Dedifferentiated amniotic fluid mesenchymal stem cell (primary cell): ENCODE data around the gene ATXN2L.

Source experiments
- DNase-seq: peaks from one replicate; pipeline ENCODE4 v3.0.0-alpha.2; 2016; ENCODE audit errors: extremely low spot score

The ATXN2L gene

GRCh38 chr16:28835864-28836760 is 13.3 kb downstream of the ATXN2L start:
- DNase-seq: no peak

DNA sequence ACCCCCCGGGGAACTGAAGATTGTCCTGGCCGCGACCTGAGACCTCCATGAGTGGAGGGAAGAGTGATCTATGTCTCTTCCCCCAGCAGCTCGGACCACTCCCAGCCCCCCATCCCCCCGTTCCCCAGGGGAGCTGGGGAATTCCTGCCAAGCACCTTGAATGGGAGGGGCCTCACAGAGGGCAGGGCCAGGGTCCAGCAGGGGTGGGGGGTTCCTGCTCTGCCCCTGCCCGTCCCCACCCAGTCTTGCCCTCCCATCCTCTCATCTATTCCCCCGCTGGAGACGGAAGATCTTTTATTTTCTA is 13.9 kb downstream of the ATXN2L start:
- no peak for DNase-seq

GRCh38 chr16:28837672-28838557 is 15.1 kb downstream of the ATXN2L start:
- DNase-seq: no peak

DNA sequence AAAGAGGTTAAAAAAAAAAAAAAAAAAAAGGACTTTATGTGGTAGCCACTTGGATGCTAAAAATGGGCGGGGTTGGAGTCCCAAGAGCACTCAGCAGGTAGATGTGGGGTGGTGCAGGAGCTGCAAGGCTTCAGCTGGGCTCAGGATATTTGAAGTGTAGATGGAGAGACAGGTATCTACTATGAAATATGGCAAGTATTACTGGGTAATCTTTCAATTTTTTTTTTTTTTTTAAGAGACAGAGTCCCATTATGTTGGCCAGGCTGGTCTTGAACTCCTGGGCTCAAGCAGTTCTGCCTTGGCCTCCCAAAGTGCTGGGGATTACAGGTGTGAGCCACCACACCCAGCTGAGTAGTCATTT is 15.7 kb downstream of the ATXN2L start:
- DNase-seq: no peak

- no peak for DNase-seq
These were observed 16.3 kb downstream of the ATXN2L start for GRCh38 chr16:28839004-28839639.

DNA sequence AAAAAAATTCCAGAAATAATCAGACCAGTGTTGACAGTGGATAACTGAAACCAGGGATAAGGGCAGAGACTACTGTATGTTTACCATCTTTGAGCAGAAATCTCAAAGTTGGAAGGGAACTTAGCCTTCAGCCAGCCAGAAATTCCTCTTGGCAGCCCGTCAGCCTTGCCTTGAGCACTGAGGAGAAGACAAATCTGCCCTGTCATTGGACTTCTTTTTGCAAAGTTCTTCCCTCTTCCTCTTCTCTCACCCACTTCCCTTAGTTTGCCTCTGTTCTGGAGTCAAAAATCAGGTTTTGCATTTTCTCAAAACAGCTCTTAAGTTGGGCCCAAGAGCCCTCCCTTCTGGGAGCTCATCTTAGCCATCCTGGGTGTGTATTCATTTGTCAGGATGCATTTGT is 17.1 kb downstream of the ATXN2L start:
- no peak for DNase-seq

GRCh38 chr16:28842696-28843095 is 19.9 kb downstream of the ATXN2L start:
- DNase-seq: no peak

DNA sequence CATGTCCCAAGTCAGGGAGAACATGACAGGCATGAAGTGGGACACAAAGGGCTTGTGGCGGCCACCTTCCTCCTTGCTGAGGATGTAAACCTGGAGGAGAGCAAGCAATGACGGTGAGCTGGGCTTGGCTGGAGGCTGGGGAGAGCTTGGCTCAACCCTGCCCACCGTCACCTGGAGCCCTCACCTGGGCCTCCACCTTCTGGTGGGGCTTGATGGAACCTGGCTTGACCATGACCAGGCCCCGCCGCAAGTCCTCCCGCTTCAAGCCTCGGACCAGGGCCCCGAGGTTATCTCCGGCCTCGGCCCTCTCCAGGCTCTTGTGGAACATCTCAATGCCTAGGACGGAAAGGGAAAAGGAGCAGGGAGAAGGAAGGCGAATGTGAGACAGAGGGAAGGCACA is 21.0 kb downstream of the ATXN2L start:
- DNase-seq: no peak

DNA sequence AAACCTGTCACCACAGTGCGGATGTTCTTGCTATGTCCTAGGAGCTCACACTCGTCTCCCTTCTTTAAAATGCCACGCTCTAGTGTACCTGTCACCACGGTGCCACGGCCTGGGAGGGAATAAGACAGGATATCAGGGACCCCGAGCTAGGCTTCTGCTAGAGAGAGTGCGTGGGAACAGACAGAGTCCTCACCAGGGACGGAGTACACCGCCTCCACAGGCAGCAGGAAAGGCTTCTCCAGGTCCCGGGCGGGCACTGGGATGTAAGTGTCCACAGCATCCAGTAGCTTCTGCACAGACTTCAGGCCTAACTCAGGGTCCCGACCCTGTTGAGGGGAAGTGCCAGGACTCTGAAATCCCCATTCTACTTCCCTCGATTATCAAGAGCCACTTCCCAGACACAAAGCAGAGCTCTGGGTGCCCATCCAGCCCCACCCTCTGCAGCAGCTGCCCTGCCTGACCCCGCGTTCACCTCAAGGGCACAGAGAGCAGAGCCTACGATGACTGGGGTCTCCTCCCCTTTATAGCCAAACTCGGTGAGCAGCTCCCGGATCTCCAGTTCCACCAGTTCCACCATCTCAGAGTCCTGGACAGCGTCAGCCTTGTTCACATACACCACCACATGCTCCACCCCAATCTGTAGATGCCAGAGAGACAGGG is 21.6 kb downstream of the ATXN2L start:
- DNase-seq: no peak

DNA sequence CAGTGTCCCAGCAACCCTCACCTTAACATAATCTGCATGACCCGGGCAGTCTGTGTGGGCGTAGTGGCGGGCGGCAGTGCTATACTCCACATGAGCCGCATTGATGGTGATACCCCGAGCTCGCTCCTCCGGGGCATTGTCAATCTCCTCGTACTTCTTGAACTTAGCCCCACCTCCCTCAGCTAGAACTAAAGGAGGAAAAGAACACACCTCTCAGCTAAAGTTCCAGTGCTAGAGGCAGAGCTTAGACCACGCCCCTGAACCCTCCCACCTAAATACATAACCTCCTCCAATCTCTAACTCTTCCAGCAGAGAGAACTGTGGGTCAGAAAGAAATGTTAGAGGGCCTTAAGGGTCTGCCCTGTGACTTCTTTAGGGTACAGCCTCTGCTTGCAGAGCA is 22.5 kb downstream of the ATXN2L start:
- no peak for DNase-seq

DNA sequence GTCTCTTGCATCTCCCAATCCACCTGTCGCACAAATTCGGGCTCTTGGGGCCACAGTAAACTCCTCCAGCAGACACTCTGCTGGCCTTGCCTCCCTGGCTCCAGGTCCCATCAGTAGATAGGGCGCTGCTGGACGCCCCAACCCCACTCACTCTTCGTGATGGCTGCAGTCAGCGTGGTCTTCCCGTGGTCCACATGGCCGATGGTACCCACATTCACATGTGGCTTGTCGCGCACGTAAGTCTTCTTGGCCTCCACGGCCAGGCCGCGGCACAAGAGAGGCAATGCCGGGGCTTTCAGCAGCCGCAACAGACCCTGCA is 22.9 kb downstream of the ATXN2L start:
- DNase-seq: no peak

- DNase-seq: peak; percentile 96
These were observed 23.5 kb downstream of the ATXN2L start, which contains the start of gene TUFM for GRCh38 chr16:28846080-28846932. TUFM (minus strand) TSS chr16:28846348; CDS start chr16:28846269, 79 bp downstream.

DNA sequence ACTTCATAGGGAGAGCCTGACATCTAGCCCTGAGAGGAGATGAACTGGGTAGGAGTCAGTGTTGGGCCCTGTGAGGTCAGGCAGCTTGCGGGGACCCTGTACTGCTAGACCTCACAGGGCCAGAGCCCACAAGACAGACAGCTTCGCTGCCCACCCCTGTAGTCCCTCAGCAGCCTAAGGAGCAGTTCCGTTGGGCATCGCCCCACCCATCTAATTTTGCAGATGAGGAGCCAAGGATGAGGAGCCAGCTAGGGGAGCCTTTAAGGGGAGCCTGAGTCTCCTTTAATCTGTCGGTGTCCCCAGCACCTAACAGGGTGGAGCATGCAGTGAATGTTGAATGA is 24.1 kb downstream of the ATXN2L start:
- no peak for DNase-seq

GRCh38 chr16:28858421-28858820 is 35.6 kb downstream of the ATXN2L start:
- DNase-seq: no peak

GRCh38 chr16:28859326-28859725 is 36.5 kb downstream of the ATXN2L start:
- no peak for DNase-seq

DNA sequence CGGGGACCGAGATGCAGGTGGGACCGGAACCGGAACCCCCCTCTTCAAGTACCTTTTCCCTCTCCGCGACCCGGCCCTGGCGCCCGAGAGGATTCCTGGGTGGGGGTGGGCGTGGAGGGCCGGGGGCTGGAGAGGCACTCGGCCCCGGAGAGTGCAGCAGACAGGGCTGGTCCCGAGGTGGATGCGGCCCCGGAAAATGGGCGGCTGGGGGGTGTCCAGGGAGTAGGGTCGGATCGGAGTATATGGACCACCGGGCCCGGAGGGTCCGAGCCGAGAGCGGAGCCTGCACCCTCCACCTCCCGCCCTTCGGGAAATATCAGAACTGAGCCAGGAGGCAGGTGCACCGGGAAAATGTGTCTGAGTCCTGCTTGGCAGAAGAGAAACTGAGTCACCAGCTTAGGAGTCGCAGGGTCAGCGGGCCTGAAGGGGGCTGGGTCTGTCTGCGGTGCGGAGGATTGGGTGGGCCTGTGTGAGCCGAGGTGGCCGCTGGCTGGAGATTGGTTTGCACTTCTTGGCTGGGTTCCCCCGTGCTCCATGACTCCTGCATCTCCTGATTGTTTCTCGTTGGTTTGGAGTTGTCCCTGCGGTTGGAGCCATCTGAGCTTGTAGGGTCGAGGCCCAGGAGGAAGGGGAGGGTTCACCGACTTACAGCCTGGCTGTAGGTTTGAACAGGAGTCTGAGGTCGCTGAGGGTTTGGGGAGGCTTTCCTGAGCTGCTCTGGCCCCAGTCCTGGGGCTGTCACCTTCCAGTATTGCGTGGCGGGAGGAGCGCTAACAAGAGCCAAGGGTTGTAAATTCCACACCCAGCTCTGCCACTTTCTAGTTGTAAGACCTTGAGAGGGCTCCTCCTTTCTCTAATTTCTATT is 41.4 kb downstream of the ATXN2L start:
- DNase-seq: peak; percentile 14

- DNase-seq: no peak
These were observed 42.3 kb downstream of the ATXN2L start for GRCh38 chr16:28865001-28865688.

- peak; percentile 5 for DNase-seq
These were observed 43.1 kb downstream of the ATXN2L start for GRCh38 chr16:28865722-28866453.

DNA sequence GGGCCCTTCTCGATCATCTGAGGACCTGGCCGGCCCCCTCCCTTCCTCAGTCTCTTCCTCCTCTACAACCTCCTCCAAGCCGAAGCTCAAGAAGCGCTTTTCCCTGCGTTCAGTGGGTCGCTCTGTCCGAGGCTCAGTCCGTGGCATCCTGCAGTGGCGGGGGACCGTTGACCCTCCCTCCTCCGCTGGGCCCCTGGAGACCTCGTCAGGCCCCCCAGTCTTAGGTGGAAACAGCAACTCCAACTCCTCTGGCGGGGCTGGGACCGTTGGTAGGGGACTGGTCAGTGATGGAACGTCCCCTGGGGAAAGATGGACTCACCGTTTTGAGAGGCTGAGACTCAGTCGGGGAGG is 43.6 kb downstream of the ATXN2L start:
- no peak for DNase-seq
